HG03565 (cell line): ENCODE data around the gene ENPP4.
"Not testable (repeated sequence)": the region's sequence is repeated elsewhere in the genome, so short reads cannot be mapped to it uniquely, and the experiment has no call there.

Experiments used
- ATAC-seq: cut with Tn5 transposase; IDR thresholded peaks from one replicate; pipeline ENCODE4 v1.9.1; 2021; ENCODE audit warnings: mild to moderate bottlenecking, moderate library complexity; ENCODE audit not compliant: unreplicated experiment

ENPP4 gene

GRCh38 chr6:46129291-46129628 lies 529 bp upstream of the ENPP4 start:
- peak; percentile 3 for ATAC-seq

DNA sequence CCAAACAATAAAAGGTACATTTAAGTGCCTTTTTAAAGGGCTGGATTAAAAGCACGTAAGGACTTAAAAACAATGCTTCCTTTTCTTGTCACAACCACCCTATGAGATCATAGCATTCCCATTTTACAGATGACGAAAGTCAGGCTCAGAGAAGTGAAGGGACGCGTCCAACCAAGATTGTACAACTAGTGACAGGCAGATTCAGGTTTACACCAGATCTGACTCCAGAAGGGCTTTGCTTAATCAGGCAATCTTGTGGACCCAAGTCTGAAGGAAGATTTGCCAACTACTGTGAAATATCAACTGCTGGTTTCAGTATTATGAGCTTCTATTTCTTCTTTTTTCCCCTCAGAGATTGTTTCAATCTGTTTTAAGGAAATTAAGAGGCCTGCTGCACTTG lies 877 bp downstream of the ENPP4 start:
- ATAC-seq, result no peak

- not testable (repeated sequence) for ATAC-seq
Observed at GRCh38 chr6:46131291-46131690, 1.5 kb downstream of the ENPP4 start.

- ATAC-seq, result no peak
Observed at GRCh38 chr6:46134216-46134615, 4.4 kb downstream of the ENPP4 start.

DNA sequence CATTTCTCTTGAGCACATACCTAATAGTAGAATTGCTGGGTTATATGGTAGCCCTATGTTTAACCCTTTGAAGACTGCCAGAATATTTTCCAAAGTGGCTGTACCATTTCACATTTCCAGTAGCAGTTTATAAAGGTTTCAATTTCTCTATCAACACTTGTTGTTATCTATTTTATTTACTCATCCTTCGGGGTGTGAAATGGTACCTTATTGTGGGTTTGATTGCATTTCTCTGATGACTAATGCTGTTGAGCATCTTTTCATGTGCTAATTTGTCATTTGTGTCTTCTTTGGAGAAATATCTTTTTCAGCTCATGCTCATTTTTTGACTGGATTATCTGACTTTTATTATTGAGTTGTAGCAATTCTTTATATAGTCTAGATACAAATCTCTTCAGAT lies 5.4 kb downstream of the ENPP4 start:
- no peak for ATAC-seq

DNA sequence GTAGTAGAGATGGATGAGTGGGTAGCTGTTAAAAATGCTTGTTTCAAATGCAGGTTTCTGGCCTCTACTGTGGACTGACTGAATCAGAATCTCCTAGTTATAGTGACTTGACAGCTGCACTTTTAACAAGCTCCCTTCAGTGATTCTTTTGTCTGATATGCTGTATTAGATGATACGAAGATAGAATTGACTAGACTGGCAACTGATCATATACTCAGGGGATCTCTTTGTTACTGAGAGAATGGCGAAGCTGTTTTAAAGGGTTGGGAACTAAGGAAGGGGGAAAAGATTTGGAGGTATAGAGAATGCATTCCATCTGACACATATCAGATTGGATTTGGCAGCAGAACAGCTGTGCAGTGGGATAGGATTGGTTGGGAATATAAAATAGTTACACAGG lies 7.0 kb downstream of the ENPP4 start:
- no peak for ATAC-seq

GRCh38 chr6:46137387-46137786 lies 7.6 kb downstream of the ENPP4 start:
- ATAC-seq, result no peak

DNA sequence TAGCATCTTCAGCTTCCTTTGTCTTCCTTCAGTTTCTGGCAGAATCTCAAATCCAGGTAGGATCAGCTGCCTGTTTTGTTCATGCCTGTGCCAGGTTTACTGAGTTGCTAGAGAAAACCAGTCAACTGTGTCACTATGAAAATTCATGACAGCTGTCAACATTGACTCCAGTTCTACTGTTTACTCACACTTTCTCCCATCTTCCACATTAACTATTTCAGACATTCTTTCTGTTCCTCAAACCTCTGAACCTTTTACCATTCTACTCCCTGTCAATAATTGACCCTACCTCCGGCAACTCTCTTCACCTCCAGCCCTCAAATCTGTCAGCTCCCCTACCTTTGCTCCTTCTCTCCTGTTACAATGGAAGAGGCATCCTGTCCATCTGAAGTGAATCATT lies 8.5 kb downstream of the ENPP4 start:
- ATAC-seq, result peak; percentile 64

DNA sequence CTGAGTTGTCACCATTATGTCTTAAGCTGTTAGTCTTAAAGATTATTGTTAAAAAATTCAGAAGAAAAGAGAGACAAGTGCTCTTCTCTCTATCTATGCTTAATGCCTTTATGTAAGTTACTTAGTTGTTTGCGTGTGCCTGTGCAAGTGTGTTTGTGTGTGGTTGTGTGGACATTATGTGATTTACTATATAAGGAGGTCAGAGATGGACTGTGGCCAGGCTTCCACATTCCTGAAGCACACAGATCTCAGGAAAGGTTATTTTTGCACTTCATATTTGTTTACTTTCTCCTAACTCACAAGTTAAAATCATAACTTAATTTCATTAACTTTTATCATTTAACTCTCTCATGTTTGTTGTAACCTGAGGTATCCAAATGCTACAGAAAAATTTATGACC lies 14.5 kb downstream of the ENPP4 start:
- ATAC-seq, result no peak

GRCh38 chr6:46149066-46149465 lies 19.3 kb downstream of the ENPP4 start:
- not testable (repeated sequence) for ATAC-seq

DNA sequence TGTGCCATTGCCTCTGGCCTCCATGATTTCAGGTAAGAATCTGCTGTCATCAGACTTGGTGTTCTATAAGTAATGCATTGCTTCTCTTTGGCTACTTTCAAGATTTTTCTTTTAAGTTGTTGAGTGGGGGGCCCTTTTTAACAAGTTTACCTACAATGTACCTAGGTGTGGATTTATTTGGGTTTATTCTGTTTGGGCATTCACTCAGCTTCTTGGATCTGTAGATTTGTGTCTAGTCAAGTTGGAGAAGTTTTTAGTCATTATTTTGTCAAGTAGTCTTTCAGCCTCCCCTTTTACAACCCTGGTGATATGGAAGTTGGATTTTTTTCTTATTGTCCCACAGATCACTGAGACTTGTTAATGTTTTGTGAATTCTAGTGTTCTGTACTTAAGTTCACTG lies 26.9 kb downstream of the ENPP4 start:
- no peak for ATAC-seq

DNA sequence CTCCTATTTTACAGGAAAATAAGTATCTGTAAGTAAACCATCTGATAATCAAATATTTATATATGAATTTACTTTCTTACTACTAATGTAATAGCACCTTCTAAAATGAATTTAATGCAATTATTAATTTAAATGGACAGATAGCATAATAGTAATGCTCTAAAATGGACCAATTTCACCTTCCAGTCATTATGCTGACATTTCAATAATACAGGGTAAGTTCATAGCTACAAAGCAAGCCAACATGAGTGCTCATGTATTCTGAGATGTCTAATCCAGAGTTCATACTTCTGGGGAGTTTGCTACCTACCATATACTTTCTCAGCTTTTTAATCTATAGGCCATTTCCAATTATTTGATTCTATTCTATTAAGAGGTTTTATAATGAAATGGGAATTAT lies 29.4 kb downstream of the ENPP4 start:
- ATAC-seq, result no peak

- ATAC-seq, result no peak
Observed at GRCh38 chr6:46160102-46160501, 30.3 kb downstream of the ENPP4 start.

GRCh38 chr6:46170357-46171289 lies 40.8 kb downstream of the ENPP4 start, which contains the start of gene ENPP5:
ENPP5 (minus strand) TSS chr6:46170980; CDS start chr6:46168262, 2,718 bp downstream.
- peak; percentile 79 for ATAC-seq

DNA sequence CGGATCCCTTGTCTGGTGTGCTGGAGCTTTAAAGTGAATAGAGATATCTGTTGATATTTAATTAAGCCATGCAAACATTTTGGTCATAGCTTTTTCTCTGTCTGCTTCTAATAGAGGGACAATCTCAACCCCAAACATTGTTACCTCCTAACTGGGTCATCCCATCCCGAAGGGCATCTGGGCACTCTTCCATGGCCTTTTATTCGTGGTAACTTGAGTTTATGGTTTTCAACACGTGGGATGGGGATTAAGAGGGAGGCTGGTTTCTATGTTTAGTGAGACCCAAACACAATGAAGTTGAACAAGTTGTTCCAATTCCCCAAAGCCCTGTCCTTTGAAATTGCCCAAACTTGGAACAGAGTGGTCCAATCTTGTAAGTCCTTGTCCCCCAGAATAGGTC lies 42.4 kb downstream of the ENPP4 start:
- ATAC-seq, result no peak

GRCh38 chr6:46174904-46175303 lies 45.1 kb downstream of the ENPP4 start:
- no peak for ATAC-seq

- ATAC-seq, result peak; percentile 86
Observed at GRCh38 chr6:46175446-46175845, 45.7 kb downstream of the ENPP4 start.

- ATAC-seq, result no peak
Observed at GRCh38 chr6:46175976-46176375, 46.2 kb downstream of the ENPP4 start.

GRCh38 chr6:46184114-46184513 lies 54.3 kb downstream of the ENPP4 start:
- ATAC-seq, result no peak

GRCh38 chr6:46186583-46186982 lies 56.8 kb downstream of the ENPP4 start:
- no peak for ATAC-seq

- ATAC-seq, result no peak
Observed at GRCh38 chr6:46189726-46190125, 59.9 kb downstream of the ENPP4 start.

DNA sequence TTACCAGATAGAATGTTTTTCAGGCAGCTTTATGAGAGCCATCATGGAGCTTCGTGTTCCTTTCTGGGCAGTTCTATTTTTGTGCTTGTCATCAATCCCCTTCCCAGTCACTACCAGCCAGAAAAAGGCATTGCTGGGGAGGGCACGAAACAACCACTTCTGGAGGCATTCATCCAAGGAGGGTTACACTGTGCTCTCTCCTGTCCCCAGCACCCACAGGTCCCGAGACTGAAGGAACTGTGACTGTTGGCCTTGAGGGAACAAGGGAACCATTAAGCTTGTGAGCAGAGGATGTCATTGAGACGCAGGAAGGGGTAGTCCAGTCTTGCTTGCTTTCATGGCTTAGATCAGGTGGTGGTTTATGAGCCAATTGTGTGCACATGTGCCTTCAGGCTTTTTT lies 61.1 kb downstream of the ENPP4 start:
- no peak for ATAC-seq

GRCh38 chr6:46191961-46192360 lies 62.2 kb downstream of the ENPP4 start:
- no peak for ATAC-seq
